Activated CD4-positive, alpha-beta T cell treated with anti-CD3 and anti-CD28 coated beads, Interleukin-2, Interleukin-4, amounts not matched to agents 100 ng/mL and 50 ng/mL, durations not matched to agents 16 hours and 8 hours (primary cell): Measurements from ENCODE around the gene ABITRAM.
"Not testable (repeated sequence)": the region's sequence is repeated elsewhere in the genome, so short reads cannot be mapped to it uniquely, and the experiment has no call there.

Experiments
- DNase-seq: peaks from one replicate; pipeline ENCODE4 v3.0.0-alpha.2; 2020; ENCODE audit warnings: low spot score

ABITRAM gene, protein sequence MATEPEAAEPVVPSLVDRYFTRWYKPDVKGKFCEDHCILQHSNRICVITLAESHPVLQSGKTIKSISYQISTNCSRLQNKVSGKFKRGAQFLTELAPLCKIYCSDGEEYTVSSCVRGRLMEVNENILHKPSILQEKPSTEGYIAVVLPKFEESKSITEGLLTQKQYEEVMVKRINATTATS

DNA sequence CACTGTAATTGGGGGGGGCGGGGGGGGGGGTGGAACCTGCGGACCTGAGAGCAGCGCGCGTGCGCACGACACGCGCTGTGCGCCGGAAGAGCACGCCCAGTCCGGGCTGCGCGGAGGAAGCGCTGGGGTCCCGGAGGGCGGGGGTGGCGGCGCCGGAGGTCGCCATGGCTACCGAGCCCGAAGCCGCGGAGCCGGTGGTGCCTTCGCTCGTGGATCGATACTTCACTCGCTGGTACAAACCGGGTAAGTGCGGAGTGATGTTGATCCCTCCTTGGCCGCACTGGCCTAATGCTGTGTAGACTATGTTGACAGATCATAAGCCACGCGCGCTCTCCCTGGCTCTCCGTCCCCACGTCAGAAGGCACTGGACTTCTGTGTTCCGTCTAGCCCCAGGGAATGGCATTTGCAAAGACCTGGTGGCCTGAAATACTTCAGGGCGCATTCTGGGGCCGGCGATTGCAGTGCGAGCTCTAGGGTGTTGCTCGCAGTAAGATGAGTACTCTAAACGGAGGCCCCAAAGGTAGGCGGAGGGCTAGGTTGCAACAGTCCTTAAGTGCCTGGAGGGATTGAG, at the start of gene ABITRAM:
Gene ABITRAM (plus strand): TSS at position 78 of the 571 bp plus-strand sequence. CDS start 87 bp downstream, at position 165.
- peak; percentile 71 for DNase-seq

- DNase-seq: no peak
Observed at GRCh38 chr9:108884701-108885100, 49.5 kb upstream of the ABITRAM start.

- DNase-seq: peak; percentile 54
Observed at GRCh38 chr9:108885643-108886348, 48.4 kb upstream of the ABITRAM start.

- DNase-seq: not testable (repeated sequence)
Observed at GRCh38 chr9:108886594-108887271, 47.5 kb upstream of the ABITRAM start.

- DNase-seq: no peak
Observed at GRCh38 chr9:108889649-108890067, 44.5 kb upstream of the ABITRAM start.

- no peak for DNase-seq
Observed at GRCh38 chr9:108894225-108894997, 39.8 kb upstream of the ABITRAM start.

GRCh38 chr9:108897324-108898096, 36.7 kb upstream of the ABITRAM start:
- no peak for DNase-seq

- not testable (repeated sequence) for DNase-seq
Observed at GRCh38 chr9:108899023-108899695, 35.0 kb upstream of the ABITRAM start.

DNA sequence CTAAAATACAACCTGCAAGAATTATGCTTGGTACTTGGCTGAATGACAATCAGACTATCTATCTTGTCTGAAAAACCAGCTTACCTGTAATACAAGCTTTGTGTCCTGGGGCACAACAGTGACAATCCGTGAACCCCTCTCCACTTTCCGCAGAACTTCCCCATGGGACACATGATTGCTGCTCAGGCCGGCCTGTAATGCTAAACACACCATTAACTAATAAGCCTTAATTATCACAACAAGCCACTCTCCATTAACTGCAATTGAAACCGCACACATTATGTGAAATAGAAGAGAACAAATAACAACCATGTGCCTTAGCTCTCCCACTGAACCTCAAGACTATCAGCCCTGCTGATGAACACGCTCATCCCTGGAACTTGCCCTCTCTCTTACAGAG, 34.0 kb upstream of the ABITRAM start:
- no peak for DNase-seq

GRCh38 chr9:108903420-108904103, 30.6 kb upstream of the ABITRAM start:
- DNase-seq: no peak

- DNase-seq: no peak
Observed at GRCh38 chr9:108904161-108904560, 30.0 kb upstream of the ABITRAM start.

DNA sequence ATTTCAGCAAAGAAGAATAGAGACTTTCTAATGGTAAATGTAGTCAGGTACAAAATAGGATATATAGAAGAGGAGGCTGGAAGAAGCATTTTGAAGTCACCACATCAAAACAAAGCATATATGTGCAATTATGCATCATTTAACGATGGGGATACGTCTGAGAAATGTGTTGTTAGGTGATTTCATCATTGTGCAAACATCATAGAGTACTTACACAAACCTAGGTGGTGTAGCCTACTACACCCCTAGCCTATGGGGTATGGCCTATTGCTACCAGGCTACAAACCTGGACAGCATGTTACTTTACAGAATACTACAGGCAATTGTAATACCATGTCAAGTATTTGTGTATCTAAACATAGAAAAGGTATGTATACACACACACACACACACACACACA, 28.7 kb upstream of the ABITRAM start:
- no peak for DNase-seq

DNA sequence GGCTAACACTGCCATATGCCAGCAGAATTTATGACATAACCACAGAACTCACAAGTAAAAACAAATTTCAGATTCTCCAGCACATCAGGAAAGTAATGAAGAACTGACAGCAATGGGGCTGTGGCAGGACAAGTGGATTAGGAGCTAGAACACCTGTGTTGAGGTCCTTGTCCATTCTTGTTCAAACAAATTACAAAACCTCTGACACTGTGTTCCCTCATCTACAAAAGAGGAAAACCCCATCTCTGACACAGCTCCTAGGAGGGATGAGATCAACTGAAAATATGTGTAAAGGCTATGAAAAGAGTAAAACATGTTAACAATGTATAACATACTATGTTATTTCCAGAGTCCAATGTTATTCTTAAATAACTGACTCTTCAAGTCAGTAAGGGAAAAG, 23.8 kb upstream of the ABITRAM start:
- no peak for DNase-seq

DNA sequence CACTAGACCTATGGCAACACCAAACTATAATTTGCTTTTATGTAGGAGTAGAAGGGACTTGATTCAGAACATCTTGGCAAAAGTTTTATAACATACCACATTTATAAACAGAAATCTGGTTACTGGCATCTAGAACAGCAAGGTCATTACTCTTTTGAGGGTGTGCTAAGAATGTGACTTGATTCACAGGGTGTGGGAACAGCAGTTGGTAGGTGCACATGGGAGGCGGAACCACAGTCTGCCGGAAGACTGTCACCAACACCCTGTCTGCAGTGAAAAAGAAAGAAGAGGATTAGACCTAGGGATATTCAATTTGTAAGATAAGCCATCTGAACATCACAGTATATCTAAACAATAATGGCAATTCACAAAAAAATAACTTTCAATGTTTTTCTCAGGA, 23.3 kb upstream of the ABITRAM start:
- DNase-seq: no peak

GRCh38 chr9:108911820-108912219, 22.4 kb upstream of the ABITRAM start:
- DNase-seq: no peak

DNA sequence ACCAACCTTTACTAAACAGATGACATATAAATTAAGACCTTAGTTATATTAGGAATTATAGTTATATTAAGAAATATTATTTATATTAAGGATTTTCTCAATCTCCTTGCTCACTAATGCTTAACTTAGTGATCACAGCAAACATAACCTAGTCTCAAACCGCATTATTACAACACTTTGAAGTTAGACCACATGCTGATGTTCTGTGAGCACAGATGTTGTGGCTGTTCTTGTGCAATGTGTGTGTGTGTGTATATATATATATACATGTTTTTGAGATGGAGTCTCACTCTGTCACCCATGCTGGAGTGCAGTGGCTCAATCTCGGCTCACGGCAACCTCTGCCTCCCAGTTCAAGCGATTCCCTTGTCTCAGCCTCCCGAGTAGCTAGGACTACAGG, 20.8 kb upstream of the ABITRAM start:
- no peak for DNase-seq

- no peak for DNase-seq
Observed at GRCh38 chr9:108919517-108919916, 14.7 kb upstream of the ABITRAM start.

GRCh38 chr9:108920401-108920800, 13.8 kb upstream of the ABITRAM start:
- DNase-seq: not testable (repeated sequence)

DNA sequence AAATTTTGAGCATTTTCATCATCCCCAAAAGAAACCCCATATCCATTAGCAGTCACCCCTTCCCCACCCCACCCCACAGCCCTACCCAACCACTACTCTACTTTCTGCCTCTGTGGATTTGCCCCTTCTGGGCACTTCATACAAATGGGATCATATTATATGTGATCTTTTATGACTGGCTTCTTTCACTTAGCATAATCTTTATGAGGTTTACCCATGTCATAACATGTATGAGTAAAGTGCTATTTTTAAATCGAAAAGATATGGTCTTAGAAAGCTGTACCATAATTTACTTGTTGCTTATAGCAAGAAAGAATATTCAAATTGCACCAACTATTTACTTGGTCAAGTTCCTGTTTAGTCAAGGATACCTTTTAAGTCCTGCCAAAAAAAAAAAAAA, 13.0 kb upstream of the ABITRAM start:
- no peak for DNase-seq

DNA sequence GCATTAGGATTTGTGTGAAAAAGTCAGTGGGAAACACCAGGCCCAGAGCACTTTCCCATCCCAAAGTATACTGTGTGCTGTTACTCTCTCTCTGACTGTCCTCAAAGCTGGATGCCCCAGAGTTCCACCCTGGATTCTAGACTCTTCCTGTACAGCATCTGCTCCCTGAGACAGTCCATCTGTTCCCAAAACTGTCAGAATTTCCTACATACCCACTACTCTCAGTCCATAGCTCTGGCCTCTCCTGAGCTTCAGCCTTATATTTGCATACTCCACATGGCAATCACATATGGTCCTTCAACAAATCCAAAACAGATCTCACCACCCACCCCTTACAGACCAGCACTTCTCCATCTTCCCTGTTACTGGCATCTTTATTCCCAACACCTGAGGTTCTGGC, 9.7 kb upstream of the ABITRAM start:
- DNase-seq: no peak
